GM12874 (cell line): ENCODE measurements around the gene CLEC1A.

ENCODE experiments used
- TF ChIP-seq, protein P1 (sequence below): IDR thresholded peaks from 2 replicates; pipeline ENCODE4 v1.5.1; 2011; ENCODE audit warnings: low read depth, mild to moderate bottlenecking, control low read depth, low read length, moderate library complexity; ENCODE audit not compliant: insufficient read depth

Gene CLEC1A, protein sequence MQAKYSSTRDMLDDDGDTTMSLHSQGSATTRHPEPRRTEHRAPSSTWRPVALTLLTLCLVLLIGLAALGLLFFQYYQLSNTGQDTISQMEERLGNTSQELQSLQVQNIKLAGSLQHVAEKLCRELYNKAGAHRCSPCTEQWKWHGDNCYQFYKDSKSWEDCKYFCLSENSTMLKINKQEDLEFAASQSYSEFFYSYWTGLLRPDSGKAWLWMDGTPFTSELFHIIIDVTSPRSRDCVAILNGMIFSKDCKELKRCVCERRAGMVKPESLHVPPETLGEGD

DNA sequence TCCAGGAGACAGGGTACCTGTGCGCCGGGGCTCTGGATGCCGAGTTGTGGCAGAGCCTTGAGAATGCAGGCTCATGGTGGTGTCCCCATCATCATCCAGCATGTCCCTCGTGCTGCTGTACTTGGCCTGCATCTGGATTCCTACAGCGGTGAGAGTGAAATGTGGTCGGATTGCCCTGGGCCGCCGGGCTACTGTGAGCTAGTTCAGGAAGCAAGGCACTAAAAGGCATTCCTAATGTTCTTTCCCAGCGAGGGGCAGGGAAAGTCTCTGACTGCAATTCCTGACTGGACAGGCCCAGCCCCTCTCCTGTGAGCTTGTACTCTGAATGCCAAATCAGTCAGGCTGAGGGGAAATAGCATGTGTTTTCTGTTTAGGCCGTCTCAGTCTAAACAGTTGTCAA, at the start of gene CLEC1A:
Gene CLEC1A (minus strand): TSS at position 195 of the 400 bp plus-strand sequence. CDS start 63 bp downstream, at position 132.
- TF ChIP-seq, protein P1, sequence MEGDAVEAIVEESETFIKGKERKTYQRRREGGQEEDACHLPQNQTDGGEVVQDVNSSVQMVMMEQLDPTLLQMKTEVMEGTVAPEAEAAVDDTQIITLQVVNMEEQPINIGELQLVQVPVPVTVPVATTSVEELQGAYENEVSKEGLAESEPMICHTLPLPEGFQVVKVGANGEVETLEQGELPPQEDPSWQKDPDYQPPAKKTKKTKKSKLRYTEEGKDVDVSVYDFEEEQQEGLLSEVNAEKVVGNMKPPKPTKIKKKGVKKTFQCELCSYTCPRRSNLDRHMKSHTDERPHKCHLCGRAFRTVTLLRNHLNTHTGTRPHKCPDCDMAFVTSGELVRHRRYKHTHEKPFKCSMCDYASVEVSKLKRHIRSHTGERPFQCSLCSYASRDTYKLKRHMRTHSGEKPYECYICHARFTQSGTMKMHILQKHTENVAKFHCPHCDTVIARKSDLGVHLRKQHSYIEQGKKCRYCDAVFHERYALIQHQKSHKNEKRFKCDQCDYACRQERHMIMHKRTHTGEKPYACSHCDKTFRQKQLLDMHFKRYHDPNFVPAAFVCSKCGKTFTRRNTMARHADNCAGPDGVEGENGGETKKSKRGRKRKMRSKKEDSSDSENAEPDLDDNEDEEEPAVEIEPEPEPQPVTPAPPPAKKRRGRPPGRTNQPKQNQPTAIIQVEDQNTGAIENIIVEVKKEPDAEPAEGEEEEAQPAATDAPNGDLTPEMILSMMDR: no peak

DNA sequence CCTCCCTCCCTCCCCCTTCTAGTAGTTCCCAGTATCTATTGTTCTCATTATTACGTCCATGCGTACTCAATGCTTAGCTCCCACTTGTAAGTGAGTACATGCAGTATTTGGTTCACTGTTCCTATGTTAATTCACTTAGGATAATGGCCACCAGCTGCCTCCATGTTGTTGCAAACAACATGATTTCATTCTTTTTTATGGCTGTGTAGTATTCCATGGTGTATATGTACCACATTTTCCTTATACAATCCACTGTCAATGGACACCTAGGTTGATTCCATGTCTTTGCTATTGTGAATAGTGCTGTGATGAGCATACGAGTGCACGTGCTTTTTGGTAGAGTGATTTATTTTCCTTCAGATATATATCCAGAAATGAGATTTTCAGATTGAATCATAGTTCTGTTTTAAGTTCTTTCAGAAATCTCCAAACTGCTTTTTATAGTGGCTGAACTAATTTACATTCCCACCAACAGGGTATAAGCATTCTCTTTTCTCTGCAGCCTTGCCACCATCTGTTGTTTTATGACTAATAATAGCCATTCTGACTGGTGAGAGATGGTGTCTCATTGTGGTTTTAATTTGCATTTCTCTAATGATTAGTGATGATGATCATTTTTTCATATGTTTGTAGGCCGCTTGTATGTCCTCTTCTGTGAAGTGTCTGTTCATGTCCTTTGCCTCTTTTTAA, 49.1 kb upstream of the CLEC1A start:
- TF ChIP-seq, protein P1: no peak

DNA sequence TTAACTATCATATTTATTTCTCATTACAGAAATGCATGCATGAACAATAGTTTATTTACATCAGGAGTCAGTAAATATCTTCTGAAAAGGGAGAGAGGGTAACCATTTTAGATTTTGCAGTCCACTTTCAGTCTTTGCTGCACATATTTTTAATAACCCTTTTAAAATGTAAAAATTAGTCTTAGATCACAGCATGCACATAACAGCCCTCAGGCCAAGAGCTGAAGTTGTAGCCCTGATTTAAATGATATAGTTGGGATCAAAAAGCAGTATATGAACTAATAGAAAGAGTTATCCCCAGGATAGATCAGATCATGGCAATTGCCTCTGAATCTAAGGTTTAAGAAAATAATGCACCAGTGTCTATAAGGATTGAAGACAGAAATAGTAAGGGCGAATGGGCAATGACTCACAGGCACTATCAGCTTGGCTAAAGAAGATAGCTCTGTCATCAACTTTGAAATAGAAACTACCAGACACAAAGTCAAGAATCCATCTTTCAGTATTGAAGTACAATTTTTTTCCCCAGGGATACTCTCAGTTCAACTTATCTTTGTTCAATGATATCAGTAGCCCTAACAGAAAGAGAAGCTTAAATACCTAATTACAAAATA, 44.3 kb upstream of the CLEC1A start:
- TF ChIP-seq, protein P1: no peak

DNA sequence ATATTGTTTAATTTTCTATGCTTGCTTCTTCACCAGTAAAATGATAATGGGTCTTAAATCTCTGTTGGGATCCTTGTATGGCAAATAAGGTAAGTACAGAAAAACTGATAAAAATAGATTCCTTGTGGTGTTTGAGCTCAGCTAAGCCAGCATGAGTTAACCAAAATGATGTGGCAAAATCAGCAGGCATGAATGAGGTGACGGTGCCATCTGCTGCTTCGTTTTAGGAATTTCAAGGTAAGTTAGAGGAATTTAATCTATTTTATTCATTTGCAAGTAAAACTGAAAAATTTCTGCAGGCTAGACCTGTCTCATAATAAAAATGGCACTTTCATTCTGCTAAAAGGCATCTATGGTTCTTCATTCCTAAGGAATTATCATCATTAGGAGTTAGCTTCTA, 41.2 kb upstream of the CLEC1A start:
- TF ChIP-seq, protein P1: peak; percentile 27; the same call in 1 of the 2 replicates

DNA sequence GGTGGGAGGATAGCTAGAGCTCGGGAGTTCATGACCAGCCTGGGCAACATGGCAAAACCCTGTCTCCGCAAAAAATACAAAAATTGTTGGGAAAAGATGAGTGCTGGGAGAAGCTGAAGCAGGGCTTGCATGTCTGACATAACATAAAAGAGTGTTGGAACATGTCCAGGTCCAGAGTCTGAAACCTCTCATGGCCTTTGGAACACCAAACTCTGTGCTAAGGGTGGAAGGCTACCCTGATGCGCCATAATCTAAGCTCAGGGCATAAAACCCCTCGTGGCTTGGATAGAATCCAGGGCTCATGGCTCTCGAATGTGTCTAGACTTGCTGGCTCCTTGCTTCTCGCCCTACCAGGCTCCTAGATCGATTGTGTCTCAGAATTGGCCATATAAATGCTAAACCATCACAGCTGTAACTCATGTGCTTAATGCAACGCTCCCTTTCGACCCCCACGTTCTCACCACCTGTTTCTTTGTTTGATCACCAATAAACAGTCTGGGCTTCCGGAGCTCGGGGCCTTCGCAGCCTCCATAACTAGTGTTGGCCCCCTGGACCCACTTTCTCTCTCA, 37.9 kb upstream of the CLEC1A start:
- TF ChIP-seq, protein P1: no peak

DNA sequence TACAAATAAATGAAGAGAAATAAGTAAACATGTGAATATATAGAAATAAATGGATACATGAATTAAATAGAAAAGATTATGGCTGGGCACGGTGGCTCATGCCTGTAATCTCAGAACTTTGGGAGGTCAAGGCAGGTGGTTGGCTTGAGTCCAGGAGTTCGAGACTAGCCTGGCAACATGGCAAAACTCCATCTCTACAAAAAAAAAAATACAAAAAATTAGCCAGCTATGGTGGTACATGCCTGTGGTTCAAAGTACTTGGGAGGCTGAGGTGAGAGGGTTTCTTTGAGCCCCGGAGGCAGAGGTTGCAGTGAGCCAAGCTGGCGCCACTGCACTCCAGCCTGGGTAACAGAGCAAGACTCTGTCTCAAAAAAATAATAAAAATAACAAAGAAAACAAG, 36.3 kb upstream of the CLEC1A start:
- TF ChIP-seq, protein P1: no peak

DNA sequence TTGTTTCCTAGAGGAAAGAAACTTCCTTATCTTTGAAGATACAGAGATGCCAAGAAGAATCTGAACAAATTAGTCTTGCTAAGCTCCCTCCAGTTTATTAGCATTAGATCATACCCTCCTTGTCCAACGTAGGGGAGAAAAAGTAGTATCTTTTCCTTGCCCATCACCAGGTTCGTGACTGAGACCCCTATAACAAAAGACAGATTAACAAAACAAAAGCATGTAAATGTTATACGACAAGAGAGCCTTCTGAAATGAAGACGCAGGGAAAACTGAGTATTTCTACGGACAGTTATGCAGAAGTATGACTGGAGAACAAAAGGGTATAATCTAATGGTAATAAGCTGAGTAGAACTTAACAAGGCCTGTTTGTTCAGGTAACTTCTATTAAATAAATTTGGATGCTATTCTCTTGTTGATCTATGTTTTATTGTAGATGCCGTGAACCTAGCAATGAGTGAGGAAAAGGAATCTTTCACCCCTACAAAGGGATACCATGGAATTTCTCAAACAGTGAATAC, 34.1 kb upstream of the CLEC1A start:
- TF ChIP-seq, protein P1: no peak
